HG03520 (cell line): ENCODE results near the gene LARGE2.

ENCODE experiments used
- ATAC-seq: cut with Tn5 transposase; IDR thresholded peaks from one replicate; pipeline ENCODE4 v1.9.1; 2021; ENCODE audit warnings: mild to moderate bottlenecking, moderate library complexity; ENCODE audit not compliant: unreplicated experiment

Gene LARGE2

GRCh38 chr11:45948356-45948755, 25.9 kb downstream of the LARGE2 start:
- ATAC-seq: no peak

GRCh38 chr11:45949992-45950407, 27.5 kb downstream of the LARGE2 start:
- no peak for ATAC-seq

DNA sequence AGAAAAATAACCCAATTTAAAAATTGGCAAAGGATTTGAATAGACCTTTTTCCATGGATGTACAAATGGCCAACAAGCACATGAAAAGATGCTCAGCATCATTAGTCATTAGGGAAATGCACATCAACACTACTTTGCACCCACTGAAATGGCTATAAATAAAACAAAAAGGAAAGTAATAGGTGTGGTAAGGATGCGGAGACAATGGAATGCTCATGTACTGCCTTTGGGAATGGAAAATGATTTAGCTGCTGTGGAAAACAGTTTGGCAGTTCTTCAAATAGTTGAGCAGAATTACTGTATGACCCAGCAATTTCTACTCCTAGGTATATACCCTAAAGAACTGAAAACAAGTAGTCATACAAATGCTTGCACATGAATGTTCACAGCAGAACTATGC, 37.4 kb downstream of the LARGE2 start:
- ATAC-seq: no peak

DNA sequence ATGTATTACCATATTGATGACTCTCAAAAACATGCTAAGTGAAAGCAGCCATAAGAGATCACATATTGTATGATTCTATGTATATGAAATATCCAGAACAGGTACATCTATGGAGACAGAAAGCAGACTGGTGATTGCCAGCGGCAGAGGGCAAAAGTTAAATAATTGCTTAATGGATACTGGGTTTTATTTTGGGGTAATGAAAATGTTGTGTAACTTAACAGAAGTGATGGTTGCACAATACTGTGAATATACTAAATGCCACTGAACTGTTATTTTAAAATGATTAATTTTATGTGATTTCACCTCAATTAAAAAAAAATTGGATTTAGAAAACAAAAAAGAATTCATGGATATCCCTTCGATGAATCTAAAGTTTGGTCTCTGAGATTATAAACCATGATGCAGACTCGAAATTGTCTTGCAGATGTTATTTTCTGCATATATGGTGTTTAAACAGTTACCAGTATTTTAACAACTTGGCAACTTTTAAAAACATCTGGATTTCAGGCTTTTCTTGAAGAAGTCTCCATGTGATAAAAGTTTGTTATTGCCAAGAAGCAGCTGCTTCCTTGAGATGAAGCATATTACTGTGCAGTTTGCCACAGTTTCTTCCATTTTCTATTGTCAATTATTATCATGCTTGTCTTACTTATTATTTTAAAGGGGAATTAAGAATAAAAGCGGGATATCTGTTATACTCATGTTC, 38.1 kb downstream of the LARGE2 start:
- ATAC-seq: no peak

- ATAC-seq: no peak
These were observed 39.3 kb downstream of the LARGE2 start for GRCh38 chr11:45961751-45962240.

GRCh38 chr11:45964911-45965389, 42.5 kb downstream of the LARGE2 start:
- ATAC-seq: peak; percentile 61

- no peak for ATAC-seq
These were observed 45.0 kb downstream of the LARGE2 start for GRCh38 chr11:45967506-45967905.

GRCh38 chr11:45968901-45969300, 46.4 kb downstream of the LARGE2 start:
- no peak for ATAC-seq

DNA sequence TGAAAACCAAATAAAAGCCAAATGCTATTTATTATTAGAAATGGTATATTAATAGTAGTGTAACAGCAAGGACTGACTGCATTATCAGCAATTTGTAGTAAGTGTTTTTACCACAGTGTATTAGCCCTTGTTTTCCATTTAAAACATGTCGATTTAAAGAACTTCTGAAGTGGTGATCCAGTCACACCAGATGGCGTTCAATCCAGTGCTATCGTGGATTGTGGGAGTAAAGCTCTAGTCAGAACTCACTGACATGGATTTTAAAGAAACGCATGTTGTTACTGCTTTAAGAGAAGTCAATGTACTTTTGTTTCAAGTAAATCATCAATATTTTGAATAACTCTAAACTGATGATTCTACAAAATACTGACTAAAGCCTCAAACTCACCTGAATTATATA, 51.1 kb downstream of the LARGE2 start:
- no peak for ATAC-seq

GRCh38 chr11:45974806-45975205, 52.4 kb downstream of the LARGE2 start:
- ATAC-seq: no peak
